Heart right ventricle (tissue), 16 donors: ENCODE results near the gene CEACAM19. TPM values are rescaled to one million over a fixed set of nuclear protein-coding genes. Genes with fewer than 3 reads are reported as not detected.

Experiments used
- ATAC-seq, 8 donors: fragments of 200-7000 bp; cut with Tn5 transposase; one replicate each; pipeline ENCODE4 v1.9.1; 2020; ENCODE audit warnings: mild to moderate bottlenecking in 8 of 8, moderate library complexity in 8 of 8, moderate number of reproducible peaks in 1 of 8
- DNase-seq, 2 donors: peaks; one replicate each; pipeline ENCODE4 v3.0.0-alpha.2; 2020
- H3K27ac ChIP-seq, 10 donors: fragments of 200-600 bp; sonication (generic) in 2 of 10; one replicate each; pipeline versions ENCODE4 v1.5.0 to v1.8.0; 2020 to 2022; ENCODE audit warnings: mild to moderate bottlenecking in 3 of 10
- H3K27me3 ChIP-seq, 7 donors: fragments of 200-600 bp; one replicate each; pipeline ENCODE4 v1.8.0; 2021 to 2022; ENCODE audit warnings: mild to moderate bottlenecking in 2 of 7
- H3K36me3 ChIP-seq, 9 donors: fragments of 200-600 bp; sonication (generic) in 1 of 9; one replicate each; pipeline versions ENCODE4 v1.5.0 to v1.8.0; 2020 to 2022; ENCODE audit warnings: mild to moderate bottlenecking in 2 of 9
- H3K4me1 ChIP-seq, 9 donors: fragments of 200-600 bp; sonication (generic) in 1 of 9; one replicate each; pipeline versions ENCODE4 v1.5.0 to v1.8.0; 2020 to 2022; ENCODE audit warnings: mild to moderate bottlenecking in 4 of 9
- H3K4me3 ChIP-seq, 10 donors: fragments of 200-600 bp; sonication (generic) in 2 of 10; one replicate each; pipeline versions ENCODE4 v1.5.0 to v1.8.0; 2020 to 2022; ENCODE audit warnings: mild to moderate bottlenecking in 7 of 10, moderate library complexity in 2 of 10
- H3K9me3 ChIP-seq, 11 donors: fragments of 200-600 bp in 10 of 11; sonication (generic) in 2 of 11; one replicate each; pipeline versions ENCODE4 v1.5.0 to v1.8.0; 2013 to 2022; ENCODE audit warnings: mild to moderate bottlenecking in 2 of 11, control low read depth in 1 of 11, moderate library complexity in 1 of 11
- CTCF ChIP-seq, 9 donors: fragments of 200-600 bp; sonication (generic) in 2 of 9; IDR thresholded peaks; one replicate each; pipeline versions ENCODE4 v1.5.0 to v1.8.0; 2021 to 2022; ENCODE audit warnings: antibody characterized with exemption in 9 of 9, mild to moderate bottlenecking in 5 of 9, moderate library complexity in 1 of 9
- WGBS, 2 donors: extraction: QIAGEN DNeasy Blood & Tissue Kit; methylation state at CpG; one replicate each; pipeline ENCODE4 v1.1.7; 2013; ENCODE audit warnings: inconsistent platforms in 1 of 2; 5-methylcytosine and 5-hydroxymethylcytosine counted together
- intact Hi-C, 10 donors: fragments of 100-400 bp; cut with DNase I; formaldehyde crosslinking; loops; one replicate each; pipeline versions ENCODE4 v1.11.1 to v1.14.2; 2022
- polyA plus RNA-seq, 2 donors: library from polyadenylated mRNA; stranded (reverse); fragments of 200-250 nt; gene quantifications; one replicate each; pipeline ENCODE4 v1.2.3, GENCODE V29; 2013
- total RNA-seq, 10 donors: library from RNA; stranded (reverse); fragmentation: NEBNext Ultra II Directional in 3 of 10; extraction: Animal tissue kit (Norgen Biotek cat#: 25700) in 3 of 10; gene quantifications; one replicate each; pipeline versions ENCODE4 v1.2.1 to v1.2.4, GENCODE V29; 2021 to 2023
- donor health status: Arrhythmogenic right ventricular cardiomyopathy.
- donor health status: ischemic (EF 13 %, LVEDD 7.1; RV severe dilation, severe dysfunction).
- donor health status: healthy with polysubstance abuse.
- donor health status: DM: no; HTN: yes; CAD: no.
- donor health status: DM: no; HTN: no; CAD: no.
- donor health status: ischemic (EF 25% LVEDD 6.9; RV normal size, moderate dysfunction).
- donor health status: ischemic (EF 25% LVEDD 5.7; RV mildly dilated, moderate dysfunction).
- donor health status: healthy.
- donor health status: DM: yes; HTN: yes; CAD: no.
- donor health status: Ischemic cardiomyopathy.
- donor health status: ischemic (EF 35%, LVEDD 5.7; RV mildly dilated, moderate dysfunction).
- donor health status: nonischemic (EF 11% LVEDD 7.7; RV severe dilation, severe dysfunction).
- donor health status: DM: yes; HTN: yes; CAD: no.
- donor health status: PGD.
- donor health status: ischemic (EF 29% LVEDD 5.4; RV normal size, mild dysfunction).
- donor health status: nonischemic (EF 23%, LVEDD 6.1; RV moderate dilation, normal function).

Gene CEACAM19
- total and polyA plus RNA-seq, 12 donors: 3.3 to 36.8 (median 5.5) TPM

- Histone ChIP-seq H3K4me1 (peaks cover 0 to 28% (median 16%) of the 10 kb centered on the region in 9 donors), H3K27me3 (peaks cover 0 to 4% (median 0%) of the 10 kb centered on the region in 7 donors), H3K27ac (no peak overlapping the region), H3K9me3 (no peaks in the 10 kb centered on the region), H3K36me3 (no peaks in the 10 kb centered on the region), H3K4me3 (no peak overlapping the region)
- no peak for ATAC-seq
- intact Hi-C loops: no loop called here
- WGBS, 2 donors: 66 to 67% methylated on average over 22 of the region's 22 CpGs
- no peak for TF ChIP-seq CTCF (IDR thresholded peaks at IDR 0.05)
- DNase-seq: no peak
Observed at GRCh38 chr19:44696939-44697669, 25.8 kb downstream of the CEACAM19 start.

GRCh38 chr19:44697670-44698034 lies 26.4 kb downstream of the CEACAM19 start:
- no peak for TF ChIP-seq CTCF (IDR thresholded peaks at IDR 0.05)
- no peaks in the 10 kb centered on the region for H3K9me3 ChIP-seq
- peaks cover 0 to 23% (median 11%) of the 10 kb centered on the region in 9 donors for H3K4me1 ChIP-seq
- DNase-seq (no peak), ATAC-seq (no peak)
- H3K27ac ChIP-seq: no peak overlapping the region
- intact Hi-C loops: no loop called here
- H3K27me3 ChIP-seq: peaks cover 0 to 4% (median 0%) of the 10 kb centered on the region in 7 donors
- no peak overlapping the region for H3K4me3 ChIP-seq
- 86 to 90% methylated on average over 4 of the region's 4 CpGs for WGBS, 2 donors
- no peaks in the 10 kb centered on the region for H3K36me3 ChIP-seq

- H3K36me3 ChIP-seq: no peaks in the 10 kb centered on the region
- WGBS, 2 donors: 87 to 90% methylated on average over 13 of the region's 13 CpGs
- no peak for TF ChIP-seq CTCF (IDR thresholded peaks at IDR 0.05)
- H3K9me3 ChIP-seq: no peaks in the 10 kb centered on the region
- DNase-seq (no peak), ATAC-seq (no peak)
- no peak within 1 kb of the TSS for H3K4me3 ChIP-seq
- intact Hi-C loops: no loop called here
- H3K27ac ChIP-seq: no peak within 1 kb of the TSS
- H3K4me1 ChIP-seq: peaks cover 0 to 17% (median 7%) of the 10 kb centered on the region in 9 donors
- H3K27me3 ChIP-seq: peaks cover 0 to 4% (median 0%) of the 10 kb centered on the region in 7 donors
Observed at GRCh38 chr19:44698492-44699201, 27.4 kb downstream of the CEACAM19 start, which contains the start of gene CEACAM16. Gene CEACAM16, plus strand, starts transcription at chr19:44699151. Its CDS starts 2,306 bp downstream, at chr19:44701457.

- peaks cover 0 to 4% (median 0%) of the 10 kb centered on the region in 9 donors for H3K4me1 ChIP-seq
- no peak overlapping the region for H3K4me3 ChIP-seq
- intact Hi-C loops: no loop called here
- peaks cover 0 to 4% (median 0%) of the 10 kb centered on the region in 7 donors for H3K27me3 ChIP-seq
- no peak overlapping the region for H3K27ac ChIP-seq
- no peak for TF ChIP-seq CTCF (IDR thresholded peaks at IDR 0.05)
- no peak for DNase-seq
- ATAC-seq: no peak
- no peaks in the 10 kb centered on the region for H3K36me3 ChIP-seq
- WGBS, 2 donors: 93 to 96% methylated on average over 5 of the region's 5 CpGs
- no peaks in the 10 kb centered on the region for H3K9me3 ChIP-seq
Observed at GRCh38 chr19:44700547-44700946, 29.3 kb downstream of the CEACAM19 start.
